K562 (cell line): ENCODE results near the gene MAP2K4. TPM values are rescaled to one million over a fixed set of nuclear protein-coding genes. Genes with fewer than 3 reads are reported as not detected.

Experiments
- ATAC-seq: fragments of 200-7000 bp; cut with Tn5 transposase; 3 replicates; pipeline ENCODE4 v1.9.1; 2020; ENCODE audit warnings: moderate library complexity
- BruUV-seq: library from RNA; stranded (reverse); fragments of 400-500 nt; replicated peaks from 2 replicates; lab custom pipeline; 2021; lab: Mats Ljungman, UMichigan
- CTCF ChIA-PET: fragments of 300-600 bp; formaldehyde crosslinking; extraction: SDS; loops from one replicate; lab custom pipeline; 2021; ENCODE audit warnings: low intra/inter-chr PET ratio; lab: Yijun Ruan, JAX
- POLR2A ChIA-PET: fragments of 300-600, 350-650 bp; sonication (Branson Sonifier 250); formaldehyde crosslinking; extraction: SDS; loops from one replicate; lab custom pipeline; 2021; ENCODE audit warnings: antibody characterized with exemption, inconsistent platforms; lab: Yijun Ruan, JAX
- DNase-seq, 4 experiments: peaks; one replicate each; pipeline versions ENCODE4 v3.0.0 to v3.0.0-alpha.2; 2011 to 2018; ENCODE audit warnings: low spot score in 3 of 4, mixed read lengths in 3 of 4; ENCODE audit errors: extremely low read depth in 1 of 4
- FAIRE-seq: peaks from 2 replicates; lab custom pipeline; 2011; peaks lifted over from hg19 to GRCh38; lab: Jason Lieb, UNC
- H2AFZ ChIP-seq: 2 replicates; pipeline ENCODE4 v1.6.0; 2011; ENCODE audit warnings: low read depth, low read length, control low read depth, inconsistent platforms
- H3K27ac ChIP-seq: fragments of 200-600 bp; 3 replicates; pipeline ENCODE4 v1.8.0; 2011; ENCODE audit warnings: low read depth, mild to moderate bottlenecking, control low read depth, inconsistent platforms, low read length, moderate library complexity, mixed read lengths; ENCODE audit errors: extremely low read depth
- H3K27me3 ChIP-seq, 2 experiments: fragments of 300-600 bp in 1 of 2; 2 replicates in 1 of 2; 3 replicates in 1 of 2; pipeline versions ENCODE4 v1.6.0 to v1.8.0; 2011; ENCODE audit warnings: inconsistent platforms in 2 of 2, low read length in 2 of 2, mild to moderate bottlenecking in 1 of 2, mixed read lengths in 1 of 2, moderate library complexity in 1 of 2; ENCODE audit not compliant: control insufficient read depth in 2 of 2, insufficient read depth in 2 of 2
- H3K36me3 ChIP-seq: fragments of 300-600 bp; 3 replicates; pipeline ENCODE4 v1.8.0; 2011; ENCODE audit warnings: mild to moderate bottlenecking, low read length, inconsistent platforms; ENCODE audit not compliant: control insufficient read depth, insufficient read depth
- H3K4me1 ChIP-seq, 2 experiments: fragments of 200-600 bp in 1 of 2; replicated peaks in 1 of 2; 2 replicates in 1 of 2; 3 replicates in 1 of 2; pipeline versions ENCODE4 v1.5.1 to v1.8.0; 2011; ENCODE audit warnings: inconsistent platforms in 2 of 2, low read length in 2 of 2, mild to moderate bottlenecking in 1 of 2, mixed read lengths in 1 of 2, moderate library complexity in 1 of 2; ENCODE audit not compliant: control insufficient read depth in 2 of 2, insufficient read depth in 2 of 2
- H3K4me2 ChIP-seq: 2 replicates; pipeline ENCODE4 v1.6.1; 2011; ENCODE audit warnings: low read length, control low read depth, inconsistent platforms, mixed read lengths; ENCODE audit not compliant: insufficient read depth
- H3K4me3 ChIP-seq: fragments of 200-600 bp; sonication (generic), shearing (Covaris generic); 2 replicates; pipeline ENCODE4 v1.5.1; 2016; ENCODE audit warnings: control low read depth, inconsistent platforms
- H3K79me2 ChIP-seq: fragments of 200-600 bp; 3 replicates; pipeline ENCODE4 v1.8.0; 2011; ENCODE audit warnings: low read length, inconsistent platforms; ENCODE audit not compliant: control insufficient read depth, insufficient read depth
- H3K9ac ChIP-seq, 2 experiments: 2 replicates each; pipeline versions ENCODE4 v1.6.0 to v1.6.1; 2011; ENCODE audit warnings: low read depth in 2 of 2, low read length in 2 of 2, control low read depth in 1 of 2, inconsistent platforms in 1 of 2, mild to moderate bottlenecking in 1 of 2, mixed read lengths in 1 of 2; ENCODE audit not compliant: insufficient read depth in 1 of 2
- H3K9me1 ChIP-seq: one replicate; pipeline ENCODE4 v1.6.0; 2011; ENCODE audit warnings: inconsistent platforms, mild to moderate bottlenecking, low read length, moderate library complexity; ENCODE audit not compliant: control insufficient read depth, insufficient read depth
- H3K9me3 ChIP-seq: replicated peaks from 2 replicates; pipeline ENCODE4 v1.5.1; 2011; ENCODE audit warnings: low read depth, low read length, inconsistent platforms; ENCODE audit not compliant: control insufficient read depth, insufficient read depth
- H4K20me1 ChIP-seq: replicated peaks from 2 replicates; pipeline ENCODE4 v1.6.1; 2011; ENCODE audit warnings: low read length, inconsistent platforms, mixed read lengths; ENCODE audit not compliant: control insufficient read depth, insufficient read depth
- DACH1 ChIP-seq: fragments of 450-650 bp; IDR thresholded peaks from 2 replicates; pipeline ENCODE4 v1.6.1; 2018; ENCODE audit not compliant: partially characterized antibody
- FOXJ2 ChIP-seq: fragments of 200-800 bp; sonication (Bioruptor generic); IDR thresholded peaks from 2 replicates; pipeline ENCODE4 v1.6.1; 2016; ENCODE audit warnings: missing genetic modification characterization, missing compliant biosample characterization
- ZNF766 ChIP-seq: fragments of 200-800 bp; sonication (Bioruptor generic); conservative IDR thresholded peaks from 2 replicates; pipeline ENCODE4 v1.6.1; 2016; ENCODE audit warnings: missing genetic modification characterization, missing compliant biosample characterization
- ZZZ3 ChIP-seq: fragments of 450-650 bp; IDR thresholded peaks from 2 replicates; pipeline ENCODE4 v1.6.1; 2016; ENCODE audit warnings: antibody characterized with exemption, mild to moderate bottlenecking, moderate library complexity
- WGBS: fragments of 100-300 bp; shearing (Covaris generic); methylation state at CpG from one replicate; pipeline ENCODE4 v1.1.6; 2016; ENCODE audit warnings: low coverage, mixed read lengths; ENCODE audit not compliant: insufficient coverage; ENCODE audit errors: missing lambda C conversion rate; 5-methylcytosine and 5-hydroxymethylcytosine counted together
- in situ Hi-C: fragments of 300-500 bp; cut with MboI; formaldehyde crosslinking; loops from 4 replicates; pipeline ENCODE4 v1.15.0; 2018; ENCODE audit warnings: inconsistent platforms, mixed read lengths
- intact Hi-C: fragments of 100-400 bp; cut with micrococcal nuclease; formaldehyde crosslinking; loops from 2 replicates; pipeline ENCODE4 v1.14.2; 2022
- polyA plus RNA-seq, 8 experiments: library from polyadenylated mRNA; depleted of rRNA in 4 of 8; stranded (reverse) in 5 of 8; unstranded in 3 of 8; fragments of >200 nt; fragmentation: Nextera tagmentation in 2 of 8; fragmentation: Illumina TruSeq in 1 of 8; extraction: Ambion mirVana in 2 of 8; extraction: Trizol in 1 of 8; gene quantifications; 2 replicates each; pipeline versions ENCODE4 v1.2.1 to v1.2.3, GENCODE V29; 2011 to 2014; ENCODE audit warnings: inconsistent platforms in 1 of 8, missing spikeins in 1 of 8
- total RNA-seq, 7 experiments: library from RNA; depleted of rRNA in 6 of 7; stranded (reverse); fragments of >200 nt in 6 of 7; fragmentation: Illumina TruSeq in 2 of 7; extraction: Trizol in 2 of 7; gene quantifications; 2 replicates each; pipeline versions ENCODE4 v1.2.1 to v1.2.3, GENCODE V29; 2011 to 2021; ENCODE audit warnings: low replicate concordance in 1 of 7
- TF ChIP-seq, protein P1 (sequence below): fragments of 450-650 bp; conservative IDR thresholded peaks from 2 replicates; pipeline ENCODE4 v1.6.1; 2016; ENCODE audit warnings: missing genetic modification characterization, low read depth, mild to moderate bottlenecking, control low read depth, missing compliant biosample characterization
- TF ChIP-seq, protein P2 (sequence below): fragments of 450-650 bp; IDR thresholded peaks from 2 replicates; pipeline ENCODE4 v1.6.1; 2016; ENCODE audit warnings: missing biosample characterization, missing genetic modification characterization
- TF ChIP-seq, protein P3 (sequence below): sonication (generic); IDR thresholded peaks from 2 replicates; pipeline ENCODE4 v1.6.1; 2016

The MAP2K4 gene
- total and polyA plus RNA-seq, 9 of the 15 experiments (the other 6 are each of a cell fraction or from before 2014, with no cell fraction given), result 3.0 to 15.9 (median 10.8) TPM

DNA sequence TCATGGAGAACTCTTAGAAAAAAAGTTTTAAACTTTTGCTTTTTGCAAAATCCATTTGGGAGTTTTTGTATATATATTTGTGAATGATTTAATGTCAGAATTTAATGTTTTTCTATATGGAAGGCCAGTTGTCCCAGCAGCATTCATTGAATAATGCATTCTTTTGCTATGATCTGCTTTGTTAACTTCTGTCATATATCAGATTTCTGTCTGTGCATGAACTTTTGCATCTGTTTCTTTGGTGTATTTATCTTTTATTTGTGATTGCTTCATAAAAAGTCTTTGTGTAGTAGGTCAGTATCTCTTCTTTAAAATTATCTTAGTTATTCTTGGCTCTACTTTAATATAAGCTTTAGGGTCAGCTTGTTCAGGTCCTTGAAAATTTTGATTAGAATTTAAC is 84.2 kb downstream of the MAP2K4 start (continued):
- TF ChIP-seq, protein P1, sequence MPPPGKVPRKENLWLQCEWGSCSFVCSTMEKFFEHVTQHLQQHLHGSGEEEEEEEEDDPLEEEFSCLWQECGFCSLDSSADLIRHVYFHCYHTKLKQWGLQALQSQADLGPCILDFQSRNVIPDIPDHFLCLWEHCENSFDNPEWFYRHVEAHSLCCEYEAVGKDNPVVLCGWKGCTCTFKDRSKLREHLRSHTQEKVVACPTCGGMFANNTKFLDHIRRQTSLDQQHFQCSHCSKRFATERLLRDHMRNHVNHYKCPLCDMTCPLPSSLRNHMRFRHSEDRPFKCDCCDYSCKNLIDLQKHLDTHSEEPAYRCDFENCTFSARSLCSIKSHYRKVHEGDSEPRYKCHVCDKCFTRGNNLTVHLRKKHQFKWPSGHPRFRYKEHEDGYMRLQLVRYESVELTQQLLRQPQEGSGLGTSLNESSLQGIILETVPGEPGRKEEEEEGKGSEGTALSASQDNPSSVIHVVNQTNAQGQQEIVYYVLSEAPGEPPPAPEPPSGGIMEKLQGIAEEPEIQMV (tag), result no peak
- TF ChIP-seq ZZZ3, result no peak
- TF ChIP-seq ZNF766 (CRISPR knock-in tag), result no peak
- TF ChIP-seq DACH1, result no peak
- TF ChIP-seq, protein P2, sequence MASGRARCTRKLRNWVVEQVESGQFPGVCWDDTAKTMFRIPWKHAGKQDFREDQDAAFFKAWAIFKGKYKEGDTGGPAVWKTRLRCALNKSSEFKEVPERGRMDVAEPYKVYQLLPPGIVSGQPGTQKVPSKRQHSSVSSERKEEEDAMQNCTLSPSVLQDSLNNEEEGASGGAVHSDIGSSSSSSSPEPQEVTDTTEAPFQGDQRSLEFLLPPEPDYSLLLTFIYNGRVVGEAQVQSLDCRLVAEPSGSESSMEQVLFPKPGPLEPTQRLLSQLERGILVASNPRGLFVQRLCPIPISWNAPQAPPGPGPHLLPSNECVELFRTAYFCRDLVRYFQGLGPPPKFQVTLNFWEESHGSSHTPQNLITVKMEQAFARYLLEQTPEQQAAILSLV (tag), result no peak

DNA sequence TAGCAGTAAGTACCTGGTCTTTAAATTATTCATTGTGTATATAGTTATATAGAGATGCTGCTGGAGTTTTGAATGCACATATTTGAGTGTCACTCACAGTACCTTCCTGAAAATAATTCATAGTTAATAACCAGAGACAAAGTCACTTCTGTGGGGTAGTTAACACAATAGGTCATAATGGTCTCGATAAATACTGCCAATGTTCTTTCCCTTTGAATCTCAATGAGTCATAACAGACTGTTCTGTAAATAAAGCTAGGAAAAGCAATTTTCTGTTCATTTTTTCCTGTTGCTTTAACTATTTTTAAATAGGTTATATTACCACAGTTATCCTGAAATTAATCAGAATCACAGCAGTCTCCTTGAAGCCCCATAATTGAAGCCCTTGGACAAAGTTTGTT is 87.2 kb downstream of the MAP2K4 start:
- no peaks in the 10 kb centered on the region for H4K20me1 ChIP-seq
- 100% methylated on average over 1 of the region's 1 CpG for WGBS
- no peak overlapping the region for H3K9ac ChIP-seq
- H3K79me2 ChIP-seq, result no peaks in the 10 kb centered on the region
- TF ChIP-seq, protein P3, sequence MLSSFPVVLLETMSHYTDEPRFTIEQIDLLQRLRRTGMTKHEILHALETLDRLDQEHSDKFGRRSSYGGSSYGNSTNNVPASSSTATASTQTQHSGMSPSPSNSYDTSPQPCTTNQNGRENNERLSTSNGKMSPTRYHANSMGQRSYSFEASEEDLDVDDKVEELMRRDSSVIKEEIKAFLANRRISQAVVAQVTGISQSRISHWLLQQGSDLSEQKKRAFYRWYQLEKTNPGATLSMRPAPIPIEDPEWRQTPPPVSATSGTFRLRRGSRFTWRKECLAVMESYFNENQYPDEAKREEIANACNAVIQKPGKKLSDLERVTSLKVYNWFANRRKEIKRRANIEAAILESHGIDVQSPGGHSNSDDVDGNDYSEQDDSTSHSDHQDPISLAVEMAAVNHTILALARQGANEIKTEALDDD, result no peak
- TF ChIP-seq FOXJ2 (tag), result no peak
- TF ChIP-seq, all 486 proteins: peak for 0
- peaks cover under 1% of the 10 kb centered on the region; the same call in 1 of the 3 replicates for H3K36me3 ChIP-seq
- BruUV-seq, result no TSS peak
- intact Hi-C loops (no loop called here), in situ Hi-C loops (no loop called here)
- CTCF ChIA-PET, result no interaction called here
- no peak overlapping the region for H3K4me3 ChIP-seq
- POLR2A ChIA-PET, result no interaction called here
- FAIRE-seq, result no peak
- no peaks in the 10 kb centered on the region for H3K9me1 ChIP-seq
- no peak overlapping the region for H3K4me2 ChIP-seq
- peaks cover 0 to 4% of the 10 kb centered on the region in 2 experiments; a peak in 2 of 5 replicates for H3K4me1 ChIP-seq
- DNase-seq, result no peak
- no peaks in the 10 kb centered on the region for H3K27me3 ChIP-seq
- H3K9me3 ChIP-seq, result no peaks in the 10 kb centered on the region; the same call in 1 of the 2 replicates
- H2AFZ ChIP-seq, result no peak overlapping the region
- no peak overlapping the region for H3K27ac ChIP-seq
- ATAC-seq, result no peak
